RWPE2 (cell line): ENCODE measurements around the gene VIM.

Experiments
- ATAC-seq: fragments of 200-7000 bp; cut with Tn5 transposase; 3 replicates; pipeline ENCODE4 v1.9.1; 2021; ENCODE audit warnings: low read depth
- DNase-seq: peaks from one replicate; pipeline ENCODE4 v3.0.0-alpha.2; 2020; ENCODE audit warnings: low spot score
- H3K27ac ChIP-seq: fragments of 450-650 bp; 2 replicates; pipeline ENCODE4 v1.5.1; 2017; ENCODE audit warnings: mild to moderate bottlenecking; ENCODE audit not compliant: poor library complexity, severe bottlenecking
- H3K27me3 ChIP-seq: fragments of 250-450 bp; sonication (Bioruptor Pico); 2 replicates; pipeline ENCODE4 v1.5.1; 2021; ENCODE audit warnings: mild to moderate bottlenecking, moderate library complexity; ENCODE audit not compliant: insufficient read depth, poor library complexity, severe bottlenecking
- H3K36me3 ChIP-seq: fragments of 250-450 bp; sonication (Bioruptor Pico); 2 replicates; pipeline ENCODE4 v1.5.1; 2020; ENCODE audit warnings: low read depth, mild to moderate bottlenecking, moderate library complexity
- H3K4me1 ChIP-seq: fragments of 250-450 bp; sonication (Bioruptor Pico); 2 replicates; pipeline ENCODE4 v1.5.1; 2021; ENCODE audit warnings: mild to moderate bottlenecking, moderate library complexity; ENCODE audit not compliant: insufficient read depth, poor library complexity, severe bottlenecking
- H3K4me3 ChIP-seq: fragments of 250-450 bp; sonication (Bioruptor Pico); 2 replicates; pipeline ENCODE4 v1.5.1; 2021; ENCODE audit warnings: mild to moderate bottlenecking, moderate library complexity; ENCODE audit not compliant: severe bottlenecking
- H3K9me3 ChIP-seq: fragments of 250-450 bp; sonication (Bioruptor Pico); 2 replicates; pipeline ENCODE4 v1.5.1; 2021; ENCODE audit warnings: mild to moderate bottlenecking, moderate library complexity; ENCODE audit not compliant: severe bottlenecking
- CTCF ChIP-seq: fragments of 450-650 bp; IDR thresholded peaks from one replicate; pipeline ENCODE4 v1.5.1; 2017; ENCODE audit warnings: mild to moderate bottlenecking, moderate library complexity; ENCODE audit not compliant: poor library complexity, severe bottlenecking

The VIM gene

GRCh38 chr10:17228091-17229015 lies at the start of gene VIM:
Gene VIM (plus strand): TSS chr10:17228241. CDS start chr10:17229423, 1,182 bp downstream.
- Histone ChIP-seq H3K9me3 (no peaks in the 10 kb centered on the region), H3K36me3 (peaks cover 33% of the 10 kb centered on the region), H3K27ac (peak within 1 kb of the TSS; percentile 87), H3K27me3 (no peaks in the 10 kb centered on the region), H3K4me3 (peak within 1 kb of the TSS; percentile 73), H3K4me1 (peaks cover 25% of the 10 kb centered on the region)
- DNase-seq (peak; percentile 96), ATAC-seq (peak; percentile 68)
- TF ChIP-seq CTCF, result no peak

- Histone ChIP-seq H3K27ac (no peak overlapping the region), H3K4me1 (peaks cover 13% of the 10 kb centered on the region), H3K9me3 (no peaks in the 10 kb centered on the region), H3K27me3 (no peaks in the 10 kb centered on the region), H3K36me3 (no peaks in the 10 kb centered on the region), H3K4me3 (no peak overlapping the region)
- no peak for TF ChIP-seq CTCF
- ATAC-seq, result no peak
- no peak for DNase-seq
Measured at GRCh38 chr10:17179002-17179401, 49.0 kb upstream of the VIM start.

- TF ChIP-seq CTCF, result no peak
- Histone ChIP-seq H3K36me3 (no peaks in the 10 kb centered on the region), H3K4me3 (no peak overlapping the region), H3K4me1 (peaks cover 5% of the 10 kb centered on the region), H3K9me3 (no peaks in the 10 kb centered on the region), H3K27me3 (no peaks in the 10 kb centered on the region), H3K27ac (no peak overlapping the region)
- no peak for DNase-seq
- no peak for ATAC-seq
Measured at GRCh38 chr10:17181110-17181509, 46.9 kb upstream of the VIM start.

GRCh38 chr10:17181751-17182150 lies 46.3 kb upstream of the VIM start:
- Histone ChIP-seq H3K9me3 (no peaks in the 10 kb centered on the region), H3K4me3 (no peak overlapping the region), H3K4me1 (peaks cover 5% of the 10 kb centered on the region), H3K36me3 (no peaks in the 10 kb centered on the region), H3K27me3 (no peaks in the 10 kb centered on the region), H3K27ac (no peak overlapping the region)
- TF ChIP-seq CTCF, result no peak
- ATAC-seq, result no peak
- no peak for DNase-seq

- DNase-seq, result no peak
- H3K27ac ChIP-seq, result no peak overlapping the region
- TF ChIP-seq CTCF, result peak; percentile 17
- H3K27me3 ChIP-seq, result no peaks in the 10 kb centered on the region
- peaks cover 5% of the 10 kb centered on the region for H3K4me1 ChIP-seq
- H3K9me3 ChIP-seq, result no peaks in the 10 kb centered on the region
- ATAC-seq, result no peak
- H3K36me3 ChIP-seq, result no peaks in the 10 kb centered on the region
- no peak overlapping the region for H3K4me3 ChIP-seq
Measured at GRCh38 chr10:17183110-17183509, 44.9 kb upstream of the VIM start.
